Stimulated activated CD4-positive, alpha-beta T cell treated with anti-CD3 and anti-CD28 coated beads, TNF-alpha, amount 100 ng/mL, for 1 hour (primary cell): ENCODE results near the gene IL15RA.
"Not testable (repeated sequence)": the region's sequence is repeated elsewhere in the genome, so short reads cannot be mapped to it uniquely, and the experiment has no call there.

Experiments used
- DNase-seq, 3 donors: peaks; one replicate each; pipeline ENCODE4 v3.0.0-alpha.2; 2020; ENCODE audit warnings: low read depth in 3 of 3, low spot score in 1 of 3

Gene IL15RA

DNA sequence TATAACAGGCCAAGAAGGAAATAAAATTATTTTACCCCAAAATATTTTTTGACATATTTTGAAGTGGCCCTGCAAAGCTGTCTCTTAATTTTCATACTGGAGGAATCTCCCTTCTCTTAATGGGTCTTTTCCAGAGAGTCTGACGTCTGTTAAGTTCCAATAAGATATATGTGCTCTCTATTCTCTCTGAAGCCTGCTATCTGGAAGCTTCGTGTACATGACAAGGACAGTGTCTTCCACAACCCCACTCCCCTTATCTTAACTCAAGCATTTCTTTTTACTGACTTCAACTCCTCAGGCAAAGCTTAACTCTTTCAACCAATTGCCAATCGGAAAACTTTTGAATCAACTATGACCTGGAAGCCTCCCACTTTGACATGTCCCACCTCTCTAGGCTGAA is 29.2 kb upstream of the IL15RA start:
- DNase-seq: no peak

DNA sequence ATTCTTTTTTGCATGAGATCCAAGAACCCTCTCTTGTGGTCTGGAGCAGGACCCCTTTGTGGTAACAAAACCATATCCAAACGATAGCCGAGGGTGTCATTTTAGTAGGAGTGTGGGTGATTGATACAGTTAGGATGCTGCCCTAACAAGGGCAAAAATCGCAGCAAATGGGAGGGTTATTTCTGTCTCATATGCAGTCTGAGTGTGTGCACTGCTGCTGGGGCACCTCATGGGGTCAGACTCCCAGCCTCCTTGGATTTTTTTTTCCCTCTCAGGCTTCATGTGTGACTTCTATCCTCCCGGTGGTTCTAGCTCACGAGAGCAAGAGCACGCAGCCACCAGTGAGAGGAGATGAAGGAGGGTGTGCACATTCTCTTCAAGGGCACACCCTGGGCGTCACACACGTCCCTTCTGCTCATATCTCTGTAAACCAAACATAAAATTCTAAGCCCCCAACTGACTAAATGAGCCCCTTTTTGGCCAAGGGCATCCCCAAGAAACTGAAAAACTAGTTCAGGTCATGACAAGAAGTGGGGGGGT is 28.6 kb upstream of the IL15RA start:
- DNase-seq: no peak

- DNase-seq: not testable (repeated sequence)
Observed at GRCh38 chr10:6005161-6005804, 27.9 kb upstream of the IL15RA start.

- DNase-seq: no peak
Observed at GRCh38 chr10:6002809-6003510, 25.6 kb upstream of the IL15RA start.

GRCh38 chr10:5999440-6000165 is 22.3 kb upstream of the IL15RA start:
- DNase-seq: no peak

DNA sequence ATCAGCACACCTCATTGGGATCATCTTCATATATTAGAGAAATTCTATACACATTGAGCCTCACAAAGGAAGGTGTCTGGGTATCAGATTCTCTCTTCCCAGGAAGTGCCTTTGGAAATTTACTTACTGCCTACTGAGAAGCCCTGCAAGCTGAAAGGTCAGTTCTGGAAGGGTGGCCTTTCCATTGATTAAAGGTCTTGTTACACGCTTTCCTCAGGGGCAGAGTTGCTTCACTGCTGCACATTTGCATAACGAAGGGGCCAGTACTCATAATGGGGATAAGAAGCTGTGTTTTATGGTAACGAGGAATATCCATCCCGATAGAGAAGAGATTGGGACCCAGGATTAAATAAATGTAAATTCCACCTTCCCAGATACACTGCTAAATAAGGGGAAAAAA is 19.4 kb upstream of the IL15RA start:
- no peak for DNase-seq

DNA sequence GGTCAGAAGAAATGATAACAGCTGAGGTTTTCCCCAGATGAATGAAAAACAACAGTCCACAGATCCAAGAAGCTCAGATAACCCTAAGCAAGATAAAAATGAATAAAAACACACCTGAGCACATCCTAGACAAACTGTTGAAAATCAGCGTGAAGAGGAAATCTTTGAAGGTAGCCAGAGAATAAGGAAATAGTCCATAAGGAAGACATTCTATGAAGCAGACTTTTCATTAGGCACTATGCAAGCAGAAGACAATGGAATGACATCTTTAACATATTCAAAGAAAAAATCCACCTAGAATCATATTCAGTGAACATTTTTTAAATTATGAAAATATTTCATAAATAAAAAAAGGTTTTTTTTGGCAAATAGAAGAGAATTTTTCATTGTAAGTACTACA is 15.1 kb upstream of the IL15RA start:
- DNase-seq: no peak

GRCh38 chr10:5991708-5992107 is 14.4 kb upstream of the IL15RA start:
- no peak for DNase-seq

DNA sequence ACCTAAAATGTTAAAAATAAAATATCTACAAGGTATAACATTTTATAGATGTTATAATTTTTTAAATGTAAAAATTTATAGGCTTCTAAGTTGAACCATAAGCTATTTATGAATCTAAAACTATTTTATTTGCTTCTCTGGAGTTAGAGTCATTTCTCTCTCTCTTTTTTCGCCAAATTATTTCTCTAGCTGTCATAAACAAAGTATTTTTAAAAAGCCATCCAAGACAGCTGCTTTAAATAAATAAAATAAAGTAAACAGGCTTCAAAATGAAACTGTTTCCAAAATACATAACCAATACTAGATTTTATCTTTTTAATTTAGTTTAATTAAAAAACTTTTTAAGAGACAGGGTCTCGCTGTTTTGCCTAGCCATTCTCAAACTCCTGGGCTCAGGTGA is 12.4 kb upstream of the IL15RA start:
- no peak for DNase-seq

DNA sequence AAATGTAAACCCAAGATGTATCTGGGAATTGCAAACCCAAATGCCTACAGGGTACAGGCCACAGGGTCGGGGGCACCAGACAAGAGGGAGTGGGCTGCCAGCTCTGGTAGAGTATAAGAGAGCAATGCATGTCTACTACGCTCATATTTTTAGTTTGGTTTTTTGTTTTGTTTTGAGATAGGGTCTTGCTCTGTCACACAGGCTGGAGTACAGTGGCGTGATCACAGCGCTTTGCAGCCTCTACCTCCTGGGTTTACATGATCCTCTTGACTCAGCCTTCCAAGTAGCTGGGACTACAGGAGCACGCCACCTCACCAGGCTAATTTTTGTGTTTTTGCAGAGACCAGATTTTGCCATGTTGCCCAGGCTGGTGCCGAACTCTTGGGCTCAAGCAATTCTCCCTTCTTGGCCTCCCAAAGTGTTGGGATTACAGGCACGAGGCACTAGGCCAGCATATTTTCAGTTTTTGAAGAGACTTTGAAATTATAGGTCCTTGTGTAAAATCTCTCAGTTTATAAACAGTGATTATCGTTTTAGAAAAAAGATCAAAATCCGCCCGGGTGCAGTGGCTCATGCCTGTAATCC is 11.1 kb upstream of the IL15RA start:
- no peak for DNase-seq

- DNase-seq: no peak
Observed at GRCh38 chr10:5987747-5988146, 10.4 kb upstream of the IL15RA start.

- DNase-seq: no peak
Observed at GRCh38 chr10:5985029-5985428, 7.7 kb upstream of the IL15RA start.

DNA sequence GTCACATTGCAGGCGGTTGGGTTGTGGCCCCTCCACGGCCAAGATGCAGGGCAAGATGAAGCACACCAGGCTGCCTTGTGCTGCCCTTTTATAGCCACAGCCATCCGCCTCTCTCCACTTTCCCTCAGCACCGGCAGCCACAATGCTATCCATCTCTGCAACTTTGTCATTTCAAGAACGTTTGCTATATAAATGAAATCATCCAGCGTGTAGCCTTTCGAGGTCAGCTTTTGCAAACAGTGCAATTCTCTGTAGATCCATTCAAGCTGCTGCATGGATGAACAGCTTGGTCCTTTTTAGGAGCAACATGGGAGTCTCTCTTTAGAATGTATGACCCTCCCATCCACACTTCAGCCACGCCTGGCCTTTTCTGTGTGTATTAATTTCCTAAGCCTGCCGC is 6.4 kb upstream of the IL15RA start:
- DNase-seq: no peak

DNA sequence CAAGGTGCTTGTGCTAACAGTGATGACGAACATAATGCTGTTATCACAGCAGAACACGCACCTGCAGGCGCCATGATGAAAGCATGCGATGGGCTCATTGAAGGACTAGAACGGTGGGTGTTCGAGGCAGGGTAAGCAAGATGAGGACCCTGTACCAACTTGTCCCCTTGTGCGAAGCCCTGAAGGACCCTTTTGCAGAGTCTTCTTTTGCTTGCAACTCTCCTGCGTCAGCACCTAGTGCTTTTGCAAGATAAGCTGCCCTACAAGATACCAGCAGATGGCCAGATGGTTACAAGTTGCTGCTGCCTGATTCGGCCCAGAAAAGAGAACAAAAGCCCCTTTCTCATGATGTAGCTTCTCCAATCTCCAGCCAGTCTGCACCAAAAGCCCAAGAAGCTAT is 4.2 kb upstream of the IL15RA start:
- no peak for DNase-seq

DNA sequence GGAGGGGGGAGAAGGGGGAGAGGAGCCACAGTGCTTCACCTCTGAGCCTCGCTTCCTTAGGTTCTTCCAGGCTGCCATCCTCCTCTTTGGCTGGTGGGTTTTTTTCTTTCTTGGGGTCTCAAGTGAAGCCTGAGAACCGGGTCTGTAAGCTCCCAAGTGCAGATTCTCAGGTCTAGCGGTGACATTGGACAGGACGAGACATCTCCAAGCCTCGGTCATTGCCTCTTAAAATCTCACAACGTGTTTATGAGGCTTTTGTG is 817 bp upstream of the IL15RA start:
- no peak for DNase-seq

- peak in 1 of 3 donors; percentile 32 for DNase-seq
Observed at GRCh38 chr10:5976512-5977470, 552 bp downstream of the IL15RA start.

DNA sequence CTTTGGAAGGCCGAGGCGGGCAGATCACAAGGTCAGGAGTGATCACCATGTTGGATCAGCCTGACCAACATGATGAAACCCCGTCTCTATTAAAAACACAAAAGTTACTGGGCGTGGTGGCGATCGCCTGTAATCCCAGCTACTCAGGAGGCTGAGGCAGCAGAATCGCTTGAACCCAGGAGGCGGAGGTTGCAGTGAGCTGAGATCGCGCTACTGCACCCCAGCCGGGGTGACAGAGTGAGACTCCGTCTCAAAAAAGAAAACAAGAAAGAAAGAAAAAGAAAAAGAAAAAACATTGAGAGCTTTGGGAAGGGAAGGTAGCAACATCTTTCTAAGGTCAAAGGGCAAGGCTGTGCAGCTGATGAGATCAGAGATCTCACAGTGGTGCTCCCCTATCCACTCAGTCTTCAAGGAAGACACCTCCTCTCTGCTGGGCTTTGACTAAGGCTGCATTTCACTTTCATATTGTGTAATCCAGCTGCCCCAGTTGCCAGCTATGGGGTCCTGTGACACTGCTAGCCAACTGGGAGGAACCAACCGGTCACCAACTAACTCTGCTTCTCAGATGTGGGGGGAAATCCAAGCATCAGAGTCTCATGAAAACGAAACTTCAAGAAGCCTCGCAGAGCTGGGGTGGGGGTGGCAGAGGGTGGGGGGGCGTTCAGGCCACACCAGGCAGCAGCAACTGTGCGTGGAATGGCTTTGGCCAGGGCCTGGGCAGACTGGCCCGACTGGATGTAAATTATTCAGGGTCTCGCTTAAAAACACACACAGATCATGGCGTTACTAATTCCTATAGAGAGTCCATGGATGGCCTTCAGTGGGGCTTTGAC is 1.5 kb downstream of the IL15RA start:
- DNase-seq: peak in 2 of 3 donors; percentile 11 to 22

DNA sequence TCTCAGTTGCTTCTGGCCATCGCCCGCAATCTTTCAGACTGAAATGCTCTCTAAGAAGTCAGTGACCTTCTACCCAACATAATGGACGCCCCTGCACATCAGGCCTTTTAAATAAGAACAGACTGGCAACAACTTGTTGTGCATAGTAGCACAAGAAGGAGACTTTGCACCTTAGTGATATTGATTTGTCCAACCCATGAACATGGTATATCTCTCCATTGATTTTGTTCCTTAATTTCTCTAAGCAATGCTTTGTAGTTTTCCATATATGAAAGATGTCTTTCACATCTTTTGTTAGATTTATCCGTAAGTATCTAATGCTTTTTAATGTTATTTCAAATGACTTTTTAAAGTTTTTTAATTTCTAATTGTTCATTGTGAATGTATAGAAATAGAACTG is 4.3 kb downstream of the IL15RA start:
- no peak for DNase-seq

DNA sequence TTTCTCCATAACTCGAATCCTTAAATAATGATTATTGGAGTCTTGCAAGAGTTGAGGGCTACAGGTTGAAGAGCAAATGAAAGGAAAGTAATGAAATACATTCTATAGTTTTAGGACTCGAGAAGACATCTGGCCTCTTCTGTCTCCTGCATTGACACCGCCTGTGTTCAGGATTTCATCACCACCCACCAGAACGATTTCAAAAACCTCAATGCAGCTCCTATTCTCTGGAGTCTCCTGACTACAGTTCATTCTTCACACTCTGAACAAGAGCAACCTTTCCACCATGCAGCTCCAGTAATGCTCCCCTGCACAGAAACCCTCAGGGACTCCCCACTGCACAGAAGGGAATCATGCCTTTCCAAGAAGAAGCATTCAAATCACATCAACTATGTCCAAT is 5.5 kb downstream of the IL15RA start:
- DNase-seq: no peak

DNA sequence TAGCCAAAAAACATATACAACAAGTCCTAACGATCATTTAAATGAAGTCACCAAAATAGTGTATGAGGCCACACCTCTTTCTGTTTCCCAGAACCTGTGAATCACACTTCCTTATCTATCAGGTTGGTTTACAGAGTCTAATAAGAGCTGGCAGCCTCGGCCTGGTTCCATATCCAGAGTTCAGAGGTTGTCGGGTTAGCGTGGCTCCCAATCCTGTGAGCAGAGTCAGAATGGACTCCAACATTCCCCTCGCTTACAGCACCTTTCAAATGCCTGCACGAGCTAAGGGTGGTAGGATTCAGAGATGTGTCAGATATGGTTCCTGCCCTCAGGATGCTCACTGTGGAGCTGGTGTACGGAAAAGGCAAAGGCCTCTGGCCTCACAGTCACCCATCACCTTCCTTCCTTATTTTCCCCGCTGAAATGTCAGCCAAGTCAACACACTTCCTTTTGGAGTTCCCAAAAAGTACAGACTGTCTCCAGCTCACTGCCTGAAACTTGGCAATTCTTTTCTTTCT is 6.0 kb downstream of the IL15RA start:
- DNase-seq: no peak
